Sigmoid colon (tissue), 4 donors: ENCODE measurements around the gene TMEM135.

ENCODE experiments used
- POLR2AphosphoS5 ChIP-seq, 4 donors: sonication (generic); formaldehyde crosslinking; IDR thresholded peaks; one replicate each; pipeline ENCODE4 v1.6.1; 2017; ENCODE audit warnings: antibody characterized with exemption in 4 of 4
- TF ChIP-seq, protein P1 (sequence below), 4 experiments: fragments of 450-650 bp in 3 of 4; fragments of 200-600 bp in 1 of 4; IDR thresholded peaks; one replicate each; pipeline ENCODE4 v1.5.1; 2016 to 2019; ENCODE audit warnings: antibody characterized with exemption in 4 of 4, mild to moderate bottlenecking in 3 of 4, moderate library complexity in 2 of 4

DNA sequence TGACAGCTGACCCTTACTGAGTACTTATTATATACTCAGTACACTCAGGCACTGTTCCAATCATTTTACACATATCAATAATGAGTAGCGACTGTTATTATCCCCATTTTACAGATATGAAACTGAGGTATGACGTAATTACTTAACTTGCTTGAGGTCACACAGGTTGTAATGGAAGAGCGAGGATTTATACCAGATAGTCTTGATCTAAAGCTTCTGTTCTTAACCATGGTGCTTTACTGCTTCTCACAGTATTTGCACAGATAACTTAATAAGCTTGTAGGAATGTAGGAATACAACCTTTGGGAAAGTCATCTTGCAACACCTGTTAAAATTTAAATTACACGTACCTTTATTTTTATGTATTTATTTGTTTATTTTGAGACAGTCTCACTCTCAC is 31.7 kb upstream of the TMEM135 start:
- TF ChIP-seq, protein P1, sequence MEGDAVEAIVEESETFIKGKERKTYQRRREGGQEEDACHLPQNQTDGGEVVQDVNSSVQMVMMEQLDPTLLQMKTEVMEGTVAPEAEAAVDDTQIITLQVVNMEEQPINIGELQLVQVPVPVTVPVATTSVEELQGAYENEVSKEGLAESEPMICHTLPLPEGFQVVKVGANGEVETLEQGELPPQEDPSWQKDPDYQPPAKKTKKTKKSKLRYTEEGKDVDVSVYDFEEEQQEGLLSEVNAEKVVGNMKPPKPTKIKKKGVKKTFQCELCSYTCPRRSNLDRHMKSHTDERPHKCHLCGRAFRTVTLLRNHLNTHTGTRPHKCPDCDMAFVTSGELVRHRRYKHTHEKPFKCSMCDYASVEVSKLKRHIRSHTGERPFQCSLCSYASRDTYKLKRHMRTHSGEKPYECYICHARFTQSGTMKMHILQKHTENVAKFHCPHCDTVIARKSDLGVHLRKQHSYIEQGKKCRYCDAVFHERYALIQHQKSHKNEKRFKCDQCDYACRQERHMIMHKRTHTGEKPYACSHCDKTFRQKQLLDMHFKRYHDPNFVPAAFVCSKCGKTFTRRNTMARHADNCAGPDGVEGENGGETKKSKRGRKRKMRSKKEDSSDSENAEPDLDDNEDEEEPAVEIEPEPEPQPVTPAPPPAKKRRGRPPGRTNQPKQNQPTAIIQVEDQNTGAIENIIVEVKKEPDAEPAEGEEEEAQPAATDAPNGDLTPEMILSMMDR (IDR thresholded peaks at IDR 0.05) = no peak
- no peak for TF ChIP-seq POLR2AphosphoS5 (IDR thresholded peaks at IDR 0.05)
